H9 (cell line): Measurements from ENCODE around the gene DGKH. TPM values are rescaled to one million over a fixed set of nuclear protein-coding genes. Genes with fewer than 3 reads are reported as not detected.

Experiments used
- DNase-seq: peaks from one replicate; pipeline ENCODE4 v3.0.0-alpha.2; 2017
- H2AFZ ChIP-seq: one replicate; pipeline ENCODE4 v1.6.1; 2013; ENCODE audit warnings: mild to moderate bottlenecking, low read length, control low read depth, moderate library complexity
- H2AK5ac ChIP-seq: 2 replicates; pipeline ENCODE4 v1.6.1; 2013; ENCODE audit warnings: low read length, control low read depth, mixed read lengths; ENCODE audit not compliant: insufficient read length
- H2BK120ac ChIP-seq: one replicate; pipeline ENCODE4 v1.6.1; 2013; ENCODE audit warnings: low read depth, mild to moderate bottlenecking, low read length, control low read depth, inconsistent platforms; ENCODE audit not compliant: poor library complexity, severe bottlenecking
- H2BK12ac ChIP-seq: 2 replicates; pipeline ENCODE4 v1.6.1; 2013; ENCODE audit warnings: low read length, control low read depth, mixed read lengths, low read depth; ENCODE audit not compliant: insufficient read length
- H2BK15ac ChIP-seq: 2 replicates; pipeline ENCODE4 v1.6.1; 2013; ENCODE audit warnings: low read depth, low read length, control low read depth
- H2BK20ac ChIP-seq: one replicate; pipeline ENCODE4 v1.6.1; 2013; ENCODE audit warnings: low read depth, mild to moderate bottlenecking, low read length, control low read depth, inconsistent platforms; ENCODE audit not compliant: poor library complexity, severe bottlenecking
- H2BK5ac ChIP-seq: 2 replicates; pipeline ENCODE4 v1.6.1; 2013; ENCODE audit warnings: low read length, control low read depth, mixed read lengths; ENCODE audit not compliant: insufficient read length
- H3K14ac ChIP-seq: 2 replicates; pipeline ENCODE4 v1.6.1; 2013; ENCODE audit warnings: low read length, control low read depth; ENCODE audit not compliant: insufficient read depth
- H3K18ac ChIP-seq: 2 replicates; pipeline ENCODE4 v1.6.1; 2013; ENCODE audit warnings: low read depth, mild to moderate bottlenecking, mixed read lengths, low read length, control low read depth; ENCODE audit not compliant: insufficient read length
- H3K23ac ChIP-seq: 2 replicates; pipeline ENCODE4 v1.6.1; 2013; ENCODE audit warnings: low read length, control low read depth, mixed read lengths, low read depth; ENCODE audit not compliant: insufficient read length
- H3K23me2 ChIP-seq: 2 replicates; pipeline ENCODE4 v1.6.1; 2013; ENCODE audit warnings: low read depth, mild to moderate bottlenecking, mixed read lengths, low read length, control low read depth; ENCODE audit not compliant: insufficient read length, poor library complexity, severe bottlenecking
- H3K27ac ChIP-seq: 2 replicates; pipeline ENCODE4 v1.5.1; 2013; ENCODE audit warnings: low read length, control low read depth, mixed read lengths, low read depth; ENCODE audit not compliant: insufficient read length
- H3K27me3 ChIP-seq: 2 replicates; pipeline ENCODE4 v1.6.1; 2013; ENCODE audit warnings: low read length, control low read depth, inconsistent platforms; ENCODE audit not compliant: insufficient read depth
- H3K4ac ChIP-seq: 2 replicates; pipeline ENCODE4 v1.6.1; 2013; ENCODE audit warnings: low read depth, mild to moderate bottlenecking, control low read depth, inconsistent platforms, low read length, moderate library complexity
- H3K4me1 ChIP-seq: 2 replicates; pipeline ENCODE4 v1.6.1; 2013; ENCODE audit warnings: low read length, control low read depth, inconsistent platforms; ENCODE audit not compliant: insufficient read depth
- H3K4me2 ChIP-seq: 2 replicates; pipeline ENCODE4 v1.6.1; 2013; ENCODE audit warnings: low read length, control low read depth, mixed read lengths; ENCODE audit not compliant: insufficient read length, insufficient read depth
- H3K56ac ChIP-seq: 2 replicates; pipeline ENCODE4 v1.6.1; 2013; ENCODE audit warnings: low read depth, mild to moderate bottlenecking, mixed read lengths, low read length, control low read depth; ENCODE audit not compliant: insufficient read length
- H3K79me1 ChIP-seq: 2 replicates; pipeline ENCODE4 v1.6.1; 2013; ENCODE audit warnings: low read depth, mild to moderate bottlenecking, moderate library complexity, low read length, control low read depth, inconsistent platforms; ENCODE audit not compliant: insufficient read depth, poor library complexity, severe bottlenecking
- H3K79me2 ChIP-seq: 2 replicates; pipeline ENCODE4 v1.6.1; 2013; ENCODE audit warnings: low read length, control low read depth, inconsistent platforms; ENCODE audit not compliant: insufficient read depth
- H3K9ac ChIP-seq: 2 replicates; pipeline ENCODE4 v1.6.1; 2013; ENCODE audit warnings: low read length, control low read depth, mixed read lengths; ENCODE audit not compliant: insufficient read length; ENCODE audit errors: extremely low read depth
- H3K9me3 ChIP-seq: one replicate; pipeline ENCODE4 v1.6.1; 2013; ENCODE audit warnings: low read depth, low read length, inconsistent platforms; ENCODE audit not compliant: control insufficient read depth
- H3T11ph ChIP-seq: one replicate; pipeline ENCODE4 v1.6.1; 2013; ENCODE audit warnings: mild to moderate bottlenecking, low read length, control low read depth, inconsistent platforms
- H4K20me1 ChIP-seq: one replicate; pipeline ENCODE4 v1.6.1; 2013; ENCODE audit not compliant: control insufficient read depth, insufficient read length, insufficient read depth
- H4K5ac ChIP-seq: 2 replicates; pipeline ENCODE4 v1.6.1; 2013; ENCODE audit warnings: low read depth, mild to moderate bottlenecking, mixed read lengths, low read length, control low read depth; ENCODE audit not compliant: insufficient read length
- H4K8ac ChIP-seq: replicated peaks from 2 replicates; pipeline ENCODE4 v1.6.1; 2013; ENCODE audit warnings: low read length, control low read depth, mixed read lengths, low read depth; ENCODE audit not compliant: insufficient read length
- H4K91ac ChIP-seq: 2 replicates; pipeline ENCODE4 v1.6.1; 2013; ENCODE audit warnings: low read depth, mild to moderate bottlenecking, moderate library complexity, mixed read lengths, low read length, control low read depth; ENCODE audit not compliant: insufficient read length
- H3K27ac Mint-ChIP-seq, 3 experiments: 2 replicates in 2 of 3; 3 replicates in 1 of 3; pipeline ENCODE4 v1.8.0; 2020 to 2021; ENCODE audit warnings: mixed read lengths in 3 of 3, mild to moderate bottlenecking in 1 of 3, moderate library complexity in 1 of 3
- H3K27me3 Mint-ChIP-seq: 2 replicates; pipeline ENCODE4 v1.8.0; 2021; ENCODE audit warnings: low read depth, mild to moderate bottlenecking, moderate library complexity, mixed read lengths
- H3K36me3 Mint-ChIP-seq, 3 experiments: 2 replicates in 2 of 3; 3 replicates in 1 of 3; pipeline ENCODE4 v1.8.0; 2020 to 2021; ENCODE audit warnings: low read depth in 3 of 3, mixed read lengths in 3 of 3; ENCODE audit not compliant: insufficient read depth in 1 of 3
- H3K4me1 Mint-ChIP-seq, 2 experiments: 2 replicates each; pipeline ENCODE4 v1.8.0; 2020; ENCODE audit warnings: mixed read lengths in 2 of 2
- H3K4me3 Mint-ChIP-seq, 2 experiments: 2 replicates in 1 of 2; 3 replicates in 1 of 2; pipeline ENCODE4 v1.8.0; 2020 to 2021; ENCODE audit warnings: mild to moderate bottlenecking in 2 of 2, mixed read lengths in 2 of 2, moderate library complexity in 1 of 2
- H3K9me3 Mint-ChIP-seq, 2 experiments: 2 replicates in 1 of 2; 3 replicates in 1 of 2; pipeline ENCODE4 v1.8.0; 2020; ENCODE audit warnings: mild to moderate bottlenecking in 2 of 2, mixed read lengths in 2 of 2, moderate library complexity in 1 of 2
- total RNA-seq: library from RNA; stranded (reverse); gene quantifications from 2 replicates; pipeline ENCODE4 v1.2.1, GENCODE V29; 2021
- TF ChIP-seq, protein P1 (sequence below): fragments of 200-600 bp; sonication (generic); conservative IDR thresholded peaks from 3 replicates; pipeline ENCODE4 v1.8.0; 2021; ENCODE audit warnings: antibody characterized with exemption, mild to moderate bottlenecking

Gene DGKH
- total RNA-seq, 1 experiment from 2014 or later: 8.6 TPM

DNA sequence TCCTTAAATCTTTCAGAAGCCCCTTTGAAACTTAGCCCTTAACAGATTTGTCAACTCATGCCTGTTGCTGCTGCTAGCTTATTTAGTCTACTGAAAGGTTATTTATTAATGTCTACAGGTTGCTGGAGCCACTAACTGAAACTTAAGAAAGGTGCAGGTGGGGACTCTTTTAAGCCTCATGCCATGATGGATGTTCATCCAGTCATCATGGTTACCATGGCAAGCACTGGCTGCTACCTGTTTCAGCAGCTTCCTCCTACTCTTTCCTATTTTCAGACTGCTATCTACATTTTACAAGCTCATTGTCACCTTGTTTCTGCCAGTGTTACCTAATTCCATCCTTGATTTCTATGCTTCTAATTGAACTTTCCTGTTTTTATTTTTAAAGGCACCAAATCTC, 27.1 kb downstream of the DGKH start:
- Mint-ChIP-seq H3K4me3 (no peak overlapping the region), H3K4me1 (peaks cover 3 to 7% of the 10 kb centered on the region in 2 experiments; a peak in 2 of 4 replicates), H3K27me3 (no peaks in the 10 kb centered on the region), H3K27ac (no peak overlapping the region), H3K9me3 (no peaks in the 10 kb centered on the region), H3K36me3 (no peaks in the 10 kb centered on the region; a peak in 1 of 7 replicates)
- no peaks in the 10 kb centered on the region for H3K4me1 ChIP-seq
- no peaks in the 10 kb centered on the region for H3K9me3 ChIP-seq
- no peaks in the 10 kb centered on the region for H3K27me3 ChIP-seq
- no peak overlapping the region for H3K4ac ChIP-seq
- H2BK12ac ChIP-seq: no peak overlapping the region
- H4K91ac ChIP-seq: no peak overlapping the region
- H3K56ac ChIP-seq: no peak overlapping the region
- H2AFZ ChIP-seq: no peak overlapping the region
- H3K23me2 ChIP-seq: no peaks in the 10 kb centered on the region
- H3K18ac ChIP-seq: no peak overlapping the region
- no peaks in the 10 kb centered on the region for H3K79me1 ChIP-seq
- no peak overlapping the region for H2BK20ac ChIP-seq
- H3K9ac ChIP-seq: no peak overlapping the region
- no peak overlapping the region for H3K27ac ChIP-seq
- TF ChIP-seq, protein P1, sequence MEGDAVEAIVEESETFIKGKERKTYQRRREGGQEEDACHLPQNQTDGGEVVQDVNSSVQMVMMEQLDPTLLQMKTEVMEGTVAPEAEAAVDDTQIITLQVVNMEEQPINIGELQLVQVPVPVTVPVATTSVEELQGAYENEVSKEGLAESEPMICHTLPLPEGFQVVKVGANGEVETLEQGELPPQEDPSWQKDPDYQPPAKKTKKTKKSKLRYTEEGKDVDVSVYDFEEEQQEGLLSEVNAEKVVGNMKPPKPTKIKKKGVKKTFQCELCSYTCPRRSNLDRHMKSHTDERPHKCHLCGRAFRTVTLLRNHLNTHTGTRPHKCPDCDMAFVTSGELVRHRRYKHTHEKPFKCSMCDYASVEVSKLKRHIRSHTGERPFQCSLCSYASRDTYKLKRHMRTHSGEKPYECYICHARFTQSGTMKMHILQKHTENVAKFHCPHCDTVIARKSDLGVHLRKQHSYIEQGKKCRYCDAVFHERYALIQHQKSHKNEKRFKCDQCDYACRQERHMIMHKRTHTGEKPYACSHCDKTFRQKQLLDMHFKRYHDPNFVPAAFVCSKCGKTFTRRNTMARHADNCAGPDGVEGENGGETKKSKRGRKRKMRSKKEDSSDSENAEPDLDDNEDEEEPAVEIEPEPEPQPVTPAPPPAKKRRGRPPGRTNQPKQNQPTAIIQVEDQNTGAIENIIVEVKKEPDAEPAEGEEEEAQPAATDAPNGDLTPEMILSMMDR: no peak
- no peak for DNase-seq
- H2BK15ac ChIP-seq: no peak overlapping the region
- H4K5ac ChIP-seq: no peak overlapping the region
- no peak overlapping the region for H3T11ph ChIP-seq
- H3K14ac ChIP-seq: no peak overlapping the region
- H4K8ac ChIP-seq: no peak overlapping the region
- no peaks in the 10 kb centered on the region for H4K20me1 ChIP-seq
- H2BK120ac ChIP-seq: no peak overlapping the region
- no peaks in the 10 kb centered on the region for H3K79me2 ChIP-seq
- H3K23ac ChIP-seq: no peak overlapping the region
- no peak overlapping the region for H2AK5ac ChIP-seq
- H2BK5ac ChIP-seq: no peak overlapping the region
- H3K4me2 ChIP-seq: no peak overlapping the region
